ENCODE data around the gene KCNJ10.

Gene KCNJ10

GRCh38 chr1:160064164-160064563 lies 5.8 kb downstream of the KCNJ10 start:
- no peak for TF ChIP-seq CTCF (IDR thresholded peaks at IDR 0.05; ENCODE audit: insufficient read depth, low read length, missing control alignments)
- DNase-seq (ENCODE audit: low read depth, low spot score): no peak
- H3K4me3 ChIP-seq (ENCODE audit: low read depth, low read length): no peak overlapping the region
- CTCF ChIA-PET: interaction anchor here (0.8 to 10.0 kb wide), 4 partner anchors 15 to 56 kb away, joined by 3 to 58 read pairs (median 18); no protein-coding TSS in a partner anchor
- POLR2A ChIA-PET: no interaction called here

GRCh38 chr1:160063176-160063575 lies 6.8 kb downstream of the KCNJ10 start:
- CTCF ChIA-PET: interaction anchor here (0.8 to 10.0 kb wide), 4 partner anchors 16 to 55 kb away, joined by 3 to 58 read pairs (median 18); no protein-coding TSS in a partner anchor
- TF ChIP-seq CTCF (IDR thresholded peaks at IDR 0.05; ENCODE audit: insufficient read depth, low read length, missing control alignments): no peak

GRCh38 chr1:160062230-160062532 lies 7.8 kb downstream of the KCNJ10 start:
- no peak for DNase-seq (ENCODE audit: low read depth, low spot score)
- CTCF ChIA-PET: interaction anchor here (3.1 to 10.0 kb wide), 2 partner anchors 16 to 24 kb away, joined by 21 to 58 read pairs; no protein-coding TSS in a partner anchor
- POLR2A ChIA-PET: no interaction called here
- no peak overlapping the region for H3K4me3 ChIP-seq (ENCODE audit: low read depth, low read length)
- TF ChIP-seq CTCF (IDR thresholded peaks at IDR 0.05; ENCODE audit: insufficient read depth, low read length, missing control alignments): no peak

More at GRCh38 chr1:160063176-160063575, 6.8 kb downstream of the KCNJ10 start:
- DNase-seq (ENCODE audit: low read depth, low spot score): no peak
- POLR2A ChIA-PET: interaction anchor here (0.6 kb wide), 1 partner anchor 105 kb away, joined by 3 read pairs; no protein-coding TSS in a partner anchor
- H3K4me3 ChIP-seq (ENCODE audit: low read depth, low read length): no peak overlapping the region

- no peak for TF ChIP-seq CTCF (IDR thresholded peaks at IDR 0.05; ENCODE audit: insufficient read depth, low read length, missing control alignments)
- CTCF ChIA-PET: interaction anchor here (3.1 to 10.0 kb wide), 3 partner anchors 15 to 25 kb away, joined by 21 to 58 read pairs (median 43); no protein-coding TSS in a partner anchor
These were observed 8.4 kb downstream of the KCNJ10 start for GRCh38 chr1:160061369-160062229.

DNA sequence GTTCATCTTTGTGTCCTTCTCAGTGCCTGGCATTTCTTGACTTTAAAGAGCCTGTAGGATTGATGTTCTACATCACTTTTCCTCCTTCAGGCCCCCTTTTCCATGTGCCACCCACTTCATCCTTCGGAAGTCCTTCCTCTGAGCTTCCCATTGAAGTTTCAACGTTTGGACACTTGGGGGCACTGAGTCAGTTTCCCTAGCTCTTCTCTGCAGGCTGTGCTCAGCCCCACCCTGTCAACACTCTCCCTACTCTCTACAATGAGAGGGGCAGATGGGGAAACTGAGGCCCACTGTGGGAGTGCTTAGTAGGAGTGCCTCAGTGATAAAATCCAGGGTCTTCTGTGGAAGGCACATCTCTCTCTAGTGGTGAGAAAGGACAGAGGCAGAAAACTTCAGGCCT lies 11.9 kb downstream of the KCNJ10 start:
- TF ChIP-seq CTCF (IDR thresholded peaks at IDR 0.05; ENCODE audit: insufficient read depth, low read length, missing control alignments): peak; percentile 24
- no peak for DNase-seq (ENCODE audit: low read depth, low spot score)
- ChIA-PET POLR2A (no interaction called here), CTCF (interaction anchor here (0.7 to 10.0 kb wide), 14 partner anchors 8 to 319 kb away, joined by 3 to 58 read pairs (median 4); partner anchors contain the start of gene PEX19)
- H3K4me3 ChIP-seq (ENCODE audit: low read depth, low read length): no peak overlapping the region

More at GRCh38 chr1:160061369-160062229, 8.4 kb downstream of the KCNJ10 start:
- no peak for DNase-seq (ENCODE audit: low read depth, low spot score)
- H3K4me3 ChIP-seq (ENCODE audit: low read depth, low read length): no peak overlapping the region
- POLR2A ChIA-PET: no interaction called here

DNA sequence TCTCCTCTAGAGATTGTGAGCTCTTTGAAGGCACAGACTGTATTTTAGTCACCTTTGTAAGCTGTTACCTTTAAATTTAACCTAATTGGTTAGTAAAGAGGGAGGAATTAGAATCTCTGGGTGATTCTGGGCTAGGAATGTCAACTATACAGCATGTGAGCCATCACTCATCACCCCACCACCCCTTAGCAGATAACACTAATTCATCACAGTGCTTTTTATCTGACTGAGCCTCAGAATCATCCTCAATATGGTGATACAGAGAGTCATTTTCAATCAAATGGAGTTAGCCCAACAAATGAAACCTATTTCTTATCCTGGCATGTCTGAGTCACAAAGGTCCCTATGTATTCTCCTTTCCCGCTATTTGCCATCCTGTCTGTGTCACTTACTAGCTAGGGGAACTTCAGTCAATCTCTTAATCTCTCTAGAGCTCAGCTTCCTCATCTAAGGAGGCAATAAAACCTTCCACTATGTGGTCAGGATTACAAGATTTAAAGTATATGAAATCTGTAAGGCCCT lies 13.3 kb downstream of the KCNJ10 start:
- no peak overlapping the region for H3K4me3 ChIP-seq (ENCODE audit: low read depth, low read length)
- ChIA-PET CTCF (interaction anchor here (0.7 to 10.0 kb wide), 5 partner anchors 8 to 320 kb away, joined by 3 to 58 read pairs (median 3); no protein-coding TSS in a partner anchor), POLR2A (no interaction called here)
- DNase-seq (ENCODE audit: low read depth, low spot score): no peak
- TF ChIP-seq CTCF (IDR thresholded peaks at IDR 0.05; ENCODE audit: insufficient read depth, low read length, missing control alignments): no peak

Data from AG04449 (cell line).